NCI-H69 (cell line): ENCODE measurements around the gene RSL1D1.

ENCODE experiments used
- DNase-seq: peaks from one replicate; lab custom pipeline; 2025; lab: John Stamatoyannopoulos, UW

Gene RSL1D1

GRCh38 chr16:11851294-11852091 lies at the start of gene RSL1D1:
Gene RSL1D1 (minus strand): TSS chr16:11851542. CDS start chr16:11851512, 30 bp downstream.
- peak; percentile 96 for DNase-seq

GRCh38 chr16:11901091-11901490 lies 49.7 kb upstream of the RSL1D1 start:
- no peak for DNase-seq

- DNase-seq, result peak; percentile 52
Observed at GRCh38 chr16:11896486-11897176, 45.3 kb upstream of the RSL1D1 start.

GRCh38 chr16:11893571-11893970 lies 42.2 kb upstream of the RSL1D1 start:
- DNase-seq, result no peak

GRCh38 chr16:11892761-11893160 lies 41.4 kb upstream of the RSL1D1 start:
- DNase-seq, result no peak

GRCh38 chr16:11890231-11890965 lies 39.1 kb upstream of the RSL1D1 start:
- no peak for DNase-seq

GRCh38 chr16:11886881-11887280 lies 35.5 kb upstream of the RSL1D1 start:
- DNase-seq, result no peak

GRCh38 chr16:11884035-11884434 lies 32.7 kb upstream of the RSL1D1 start:
- no peak for DNase-seq

- DNase-seq, result no peak
Observed at GRCh38 chr16:11880007-11880406, 28.7 kb upstream of the RSL1D1 start.

- no peak for DNase-seq
Observed at GRCh38 chr16:11877374-11877773, 26.0 kb upstream of the RSL1D1 start.

- DNase-seq, result no peak
Observed at GRCh38 chr16:11876306-11876705, 25.0 kb upstream of the RSL1D1 start.

GRCh38 chr16:11875721-11876120 lies 24.4 kb upstream of the RSL1D1 start:
- DNase-seq, result no peak

- DNase-seq, result peak; percentile 42
Observed at GRCh38 chr16:11871193-11871592, 19.9 kb upstream of the RSL1D1 start.

GRCh38 chr16:11870399-11870798 lies 19.1 kb upstream of the RSL1D1 start:
- DNase-seq, result no peak

- no peak for DNase-seq
Observed at GRCh38 chr16:11869353-11870228, 18.2 kb upstream of the RSL1D1 start.

- DNase-seq, result no peak
Observed at GRCh38 chr16:11868412-11868980, 17.2 kb upstream of the RSL1D1 start.

GRCh38 chr16:11862489-11862888 lies 11.1 kb upstream of the RSL1D1 start:
- DNase-seq, result no peak

GRCh38 chr16:11857161-11857560 lies 5.8 kb upstream of the RSL1D1 start:
- no peak for DNase-seq

- peak; percentile 76 for DNase-seq
Observed at GRCh38 chr16:11852092-11852809, 909 bp upstream of the RSL1D1 start.

GRCh38 chr16:11848842-11849241 lies 2.5 kb downstream of the RSL1D1 start:
- DNase-seq, result no peak

- DNase-seq, result no peak
Observed at GRCh38 chr16:11844499-11844898, 6.8 kb downstream of the RSL1D1 start.
